ENCODE data around the gene ZNF280A. TPM values are rescaled to one million over a fixed set of nuclear protein-coding genes. Genes with fewer than 3 reads are reported as not detected.

ZNF280A gene
- 0.72 and 1.3 TPM in 2 replicates for total RNA-seq

GRCh38 chr22:22520020-22520656 lies at the start of gene ZNF280A:
TSS of gene ZNF280A (minus strand) at chr22:22520270. CDS start at chr22:22515630, 4,640 bp downstream.

GRCh38 chr22:22558972-22559603 lies 39.0 kb upstream of the ZNF280A start, which contains the start of gene PRAME:
TSS of gene PRAME (minus strand) at chr22:22559265. CDS start at chr22:22556832, 2,433 bp downstream.

GRCh38 chr22:22508274-22509176 lies 11.5 kb downstream of the ZNF280A start, which contains the start of gene ZNF280B:
TSS of gene ZNF280B (minus strand) at chr22:22508742. CDS start at chr22:22489398, 19,344 bp downstream.

Other genes with a start within 250 kb of the ZNF280A start
- 1.6 and 2.0 TPM in 2 replicates for gene ZNF280B, start 11.5 kb downstream of the ZNF280A start, total RNA-seq
- gene PRAME, start 39.0 kb upstream of the ZNF280A start, total RNA-seq = 0.14 and 0.44 TPM in 2 replicates
- not detected in 2 replicates for gene GGTLC2, start 124.3 kb upstream of the ZNF280A start, total RNA-seq